ENCODE results near the gene MAP4K5. TPM values are rescaled to one million over a fixed set of nuclear protein-coding genes. Genes with fewer than 3 reads are reported as not detected.

Gene MAP4K5
- total and polyA plus RNA-seq, 2 of the 13 experiments (the other 11 are each of a cell fraction or from before 2014, with no cell fraction given) = 12.7 to 23.9 TPM

GRCh38 chr14:50402965-50403364, 129.4 kb downstream of the MAP4K5 start (continued):
- TF ChIP-seq MED8 (CRISPR knock-in tag; IDR thresholded peaks at IDR 0.05; ENCODE audit: insufficient replicate concordance) = no peak
- no peak for TF ChIP-seq E2F2 (CRISPR knock-in tag; IDR thresholded peaks at IDR 0.05; ENCODE audit: borderline replicate concordance)

- ChIA-PET CTCF (ENCODE audit: low intra/inter-chr PET ratio, low total read pairs) (no interaction called here), POLR2A (no interaction called here)
- no peaks in the 10 kb centered on the region for H3K9me3 ChIP-seq (ENCODE audit: low read length)
- no peak overlapping the region for H3K27ac ChIP-seq (ENCODE audit: extremely low read length, insufficient read depth, low read length)
- H3K9ac ChIP-seq (ENCODE audit: insufficient read depth, low read depth, low read length) = no peak overlapping the region
- H3K4me3 ChIP-seq (replicated peaks in 1 of 3; ENCODE audit: insufficient read depth in 1 of 3, low read depth in 2 of 3, low read length in 3 of 3) = no peak overlapping the region
- no peak overlapping the region for H3K4me2 ChIP-seq (ENCODE audit: low read depth, low read length)
- H2AFZ ChIP-seq (ENCODE audit: low read length) = no peak overlapping the region
- FAIRE-seq = no peak
- intact Hi-C loops (cut with micrococcal nuclease; ENCODE audit: unreplicated experiment) (no loop called here), in situ Hi-C loops (cut with HindIII; ENCODE audit: extremely low pct_ligation_motif_present, low pct_unique_long_range_greater_than_20kb) (no loop called here)
- ATAC-seq = no peak
- no peaks in the 10 kb centered on the region for H4K20me1 ChIP-seq (ENCODE audit: insufficient read depth, low read length)
- no peaks in the 10 kb centered on the region for H3K79me2 ChIP-seq (ENCODE audit: insufficient read depth, low read length)
- H3K27me3 ChIP-seq (ENCODE audit: control insufficient read depth in 1 of 2, insufficient read depth in 2 of 2, low read length in 2 of 2) = no peaks in the 10 kb centered on the region
- H3K4me1 ChIP-seq (ENCODE audit: insufficient read depth, low read length) = peaks cover 37% of the 10 kb centered on the region
- 92% methylated on average over 2 of the region's 2 CpGs for WGBS (ENCODE audit: low lambda C conversion rate)
- DNase-seq (ENCODE audit: low spot score) = no peak
- no peaks in the 10 kb centered on the region for H3K36me3 ChIP-seq (replicated peaks in 1 of 2; ENCODE audit: control insufficient read depth in 1 of 2, insufficient read depth in 2 of 2, low read length in 2 of 2)
- no TSS peak for BruUV-seq (replicated peaks)
- TF ChIP-seq TEF (CRISPR knock-in tag; IDR thresholded peaks at IDR 0.05) (no peak), ZFP90 (CRISPR knock-in tag; IDR thresholded peaks at IDR 0.05; ENCODE audit: borderline replicate concordance) (no peak), ZNF44 (CRISPR knock-in tag; IDR thresholded peaks at IDR 0.05) (no peak), TEAD2 (CRISPR knock-in tag; IDR thresholded peaks at IDR 0.05) (no peak), FOXA1 (IDR thresholded peaks at IDR 0.05) (no peak), FOXA1 (CRISPR knock-in tag; IDR thresholded peaks at IDR 0.05) (no peak), ZBTB33 (CRISPR knock-in tag; IDR thresholded peaks at IDR 0.05) (no peak), ZNF17 (CRISPR knock-in tag; IDR thresholded peaks at IDR 0.05) (no peak), KAT8 (CRISPR knock-in tag; IDR thresholded peaks at IDR 0.05) (no peak), NFIB (CRISPR knock-in tag; IDR thresholded peaks at IDR 0.05; ENCODE audit: borderline replicate concordance) (no peak), PBX3 (CRISPR knock-in tag; IDR thresholded peaks at IDR 0.05; ENCODE audit: borderline replicate concordance) (no peak), ZBTB8A (CRISPR knock-in tag; IDR thresholded peaks at IDR 0.05; ENCODE audit: borderline replicate concordance, low read depth) (no peak), STAT6 (CRISPR knock-in tag; IDR thresholded peaks at IDR 0.05; ENCODE audit: borderline replicate concordance) (no peak), KLF16 (CRISPR knock-in tag; IDR thresholded peaks at IDR 0.05) (no peak)
Measured at GRCh38 chr14:50400461-50400860, 131.9 kb downstream of the MAP4K5 start.
